NT2/D1 (cell line): ENCODE results near the gene EEA1.

Experiments
- YY1 ChIP-seq: IDR thresholded peaks from 2 replicates; pipeline ENCODE4 v1.6.1; 2011; ENCODE audit not compliant: insufficient read length, insufficient read depth
- ZNF274 ChIP-seq: IDR thresholded peaks from 2 replicates; pipeline ENCODE4 v1.6.1; 2011; ENCODE audit warnings: mild to moderate bottlenecking, low read depth, low read length

GRCh38 chr12:92769124-92769901 is 159.8 kb downstream of the EEA1 start:
- TF ChIP-seq ZNF274 (no peak), YY1 (no peak)
